Measurements from ENCODE around the gene DACH2. TPM values are rescaled to one million over a fixed set of nuclear protein-coding genes. Genes with fewer than 3 reads are reported as not detected.

Gene DACH2
- total RNA-seq, 1 donor from 2014 or later, result not detected

GRCh38 chrX:86133761-86134160 lies 14.5 kb upstream of the DACH2 start:
- H3K27me3 Mint-ChIP-seq (ENCODE audit: unreplicated experiment), result peaks cover 10% of the 10 kb centered on the region
- no peak for DNase-seq (ENCODE audit: extremely low spot score, unreplicated experiment)
- no peaks in the 10 kb centered on the region for H3K9me3 Mint-ChIP-seq (ENCODE audit: unreplicated experiment)
- no peaks in the 10 kb centered on the region for H3K4me1 Mint-ChIP-seq (ENCODE audit: unreplicated experiment)
- no peak overlapping the region for H3K27ac Mint-ChIP-seq (ENCODE audit: unreplicated experiment)
- no peak overlapping the region for H3K4me3 Mint-ChIP-seq (ENCODE audit: unreplicated experiment)
- TF ChIP-seq CTCF (IDR thresholded peaks at IDR 0.05), result peak; percentile 69
- H3K36me3 Mint-ChIP-seq (ENCODE audit: unreplicated experiment), result no peaks in the 10 kb centered on the region

- Mint-ChIP-seq H3K4me1 (ENCODE audit: unreplicated experiment) (no peaks in the 10 kb centered on the region), H3K27me3 (ENCODE audit: unreplicated experiment) (peaks cover 5% of the 10 kb centered on the region), H3K27ac (ENCODE audit: unreplicated experiment) (no peak overlapping the region), H3K9me3 (ENCODE audit: unreplicated experiment) (no peaks in the 10 kb centered on the region), H3K36me3 (ENCODE audit: unreplicated experiment) (no peaks in the 10 kb centered on the region), H3K4me3 (ENCODE audit: unreplicated experiment) (no peak overlapping the region)
- no peak for TF ChIP-seq CTCF (IDR thresholded peaks at IDR 0.05)
- DNase-seq (ENCODE audit: extremely low spot score, unreplicated experiment), result no peak
Observed at GRCh38 chrX:86137071-86137470, 11.2 kb upstream of the DACH2 start.

- H3K4me3 Mint-ChIP-seq (ENCODE audit: unreplicated experiment), result no peak overlapping the region
- H3K27me3 Mint-ChIP-seq (ENCODE audit: unreplicated experiment), result peaks cover 25% of the 10 kb centered on the region
- no peaks in the 10 kb centered on the region for H3K9me3 Mint-ChIP-seq (ENCODE audit: unreplicated experiment)
- TF ChIP-seq CTCF (IDR thresholded peaks at IDR 0.05), result no peak
- no peak for DNase-seq (ENCODE audit: extremely low spot score, unreplicated experiment)
- H3K27ac Mint-ChIP-seq (ENCODE audit: unreplicated experiment), result no peak overlapping the region
- H3K36me3 Mint-ChIP-seq (ENCODE audit: unreplicated experiment), result no peaks in the 10 kb centered on the region
- H3K4me1 Mint-ChIP-seq (ENCODE audit: unreplicated experiment), result no peaks in the 10 kb centered on the region
Observed at GRCh38 chrX:86141786-86142185, 6.5 kb upstream of the DACH2 start.

GRCh38 chrX:86146102-86146501 lies 2.1 kb upstream of the DACH2 start:
- Mint-ChIP-seq H3K4me3 (ENCODE audit: unreplicated experiment) (no peak overlapping the region), H3K36me3 (ENCODE audit: unreplicated experiment) (no peaks in the 10 kb centered on the region), H3K4me1 (ENCODE audit: unreplicated experiment) (peaks cover 15% of the 10 kb centered on the region), H3K27me3 (ENCODE audit: unreplicated experiment) (peaks cover 61% of the 10 kb centered on the region), H3K27ac (ENCODE audit: unreplicated experiment) (no peak overlapping the region), H3K9me3 (ENCODE audit: unreplicated experiment) (no peaks in the 10 kb centered on the region)
- TF ChIP-seq CTCF (IDR thresholded peaks at IDR 0.05), result no peak
- no peak for DNase-seq (ENCODE audit: extremely low spot score, unreplicated experiment)

GRCh38 chrX:86148594-86148993 lies 343 bp downstream of the DACH2 start:
- Mint-ChIP-seq H3K27ac (ENCODE audit: unreplicated experiment) (no peak overlapping the region), H3K27me3 (ENCODE audit: unreplicated experiment) (peaks cover 59% of the 10 kb centered on the region), H3K4me3 (ENCODE audit: unreplicated experiment) (peak overlapping the region; percentile 83), H3K4me1 (ENCODE audit: unreplicated experiment) (peaks cover 15% of the 10 kb centered on the region), H3K36me3 (ENCODE audit: unreplicated experiment) (no peaks in the 10 kb centered on the region), H3K9me3 (ENCODE audit: unreplicated experiment) (no peaks in the 10 kb centered on the region)
- no peak for TF ChIP-seq CTCF (IDR thresholded peaks at IDR 0.05)
- peak; percentile 80 for DNase-seq (ENCODE audit: extremely low spot score, unreplicated experiment)

Data from osteocyte (in vitro differentiated cells).